Keratinocyte (primary cell): ENCODE data around the gene MGMT. TPM values are rescaled to one million over a fixed set of nuclear protein-coding genes. Genes with fewer than 3 reads are reported as not detected.

ENCODE experiments used
- DNase-seq: peaks from one replicate; pipeline ENCODE4 v3.0.0-alpha.2; 2011; ENCODE audit warnings: low read depth, missing footprints, low spot score
- FAIRE-seq: peaks from 2 replicates; lab custom pipeline; 2011; peaks lifted over from hg19 to GRCh38; lab: Jason Lieb, UNC
- H2AFZ ChIP-seq: 2 replicates; pipeline ENCODE4 v1.6.0; 2012; ENCODE audit warnings: low read length, control low read depth, inconsistent platforms; ENCODE audit not compliant: control insufficient read depth
- H3K27ac ChIP-seq: 2 replicates; pipeline ENCODE4 v1.5.1; 2011; ENCODE audit warnings: low read length; ENCODE audit not compliant: control insufficient read depth, insufficient read depth
- H3K27me3 ChIP-seq: 3 replicates; pipeline ENCODE4 v1.6.0; 2011; ENCODE audit warnings: low read length; ENCODE audit not compliant: control insufficient read depth, insufficient read depth; ENCODE audit errors: extremely low read depth
- H3K36me3 ChIP-seq, 2 experiments: 2 replicates in 1 of 2; 3 replicates in 1 of 2; pipeline ENCODE4 v1.5.1; 2011; ENCODE audit warnings: low read length in 2 of 2, mild to moderate bottlenecking in 1 of 2; ENCODE audit not compliant: control insufficient read depth in 2 of 2, insufficient read depth in 2 of 2; ENCODE audit errors: extremely low read depth in 1 of 2
- H3K4me1 ChIP-seq: 3 replicates; pipeline ENCODE4 v1.5.1; 2011; ENCODE audit warnings: low read length; ENCODE audit not compliant: control insufficient read depth, insufficient read depth; ENCODE audit errors: extremely low read depth
- H3K4me2 ChIP-seq: 3 replicates; pipeline ENCODE4 v1.6.0; 2011; ENCODE audit warnings: low read depth, low read length; ENCODE audit not compliant: control insufficient read depth, insufficient read depth; ENCODE audit errors: extremely low read depth
- H3K4me3 ChIP-seq, 3 experiments: fragments of 200-600 bp in 1 of 3; sonication (generic) in 1 of 3; 2 replicates in 2 of 3; 3 replicates in 1 of 3; pipeline ENCODE4 v1.5.1; 2011 to 2016; ENCODE audit warnings: low read length in 3 of 3, mild to moderate bottlenecking in 3 of 3, control low read depth in 2 of 3, inconsistent platforms in 1 of 3, low read depth in 1 of 3, mixed read lengths in 1 of 3, mixed run types in 1 of 3, moderate library complexity in 1 of 3; ENCODE audit not compliant: control insufficient read depth in 2 of 3, insufficient read depth in 2 of 3; ENCODE audit errors: extremely low read depth in 1 of 3
- H3K79me2 ChIP-seq: 2 replicates; pipeline ENCODE4 v1.6.0; 2012; ENCODE audit warnings: low read length; ENCODE audit not compliant: control insufficient read depth, insufficient read depth
- H3K9ac ChIP-seq: 3 replicates; pipeline ENCODE4 v1.6.0; 2011; ENCODE audit warnings: low read length; ENCODE audit not compliant: control insufficient read depth, insufficient read depth; ENCODE audit errors: extremely low read depth
- H3K9me1 ChIP-seq: 3 replicates; pipeline ENCODE4 v1.6.0; 2011; ENCODE audit warnings: low read length; ENCODE audit not compliant: control insufficient read depth, insufficient read depth; ENCODE audit errors: extremely low read depth
- H3K9me3 ChIP-seq: 2 replicates; pipeline ENCODE4 v1.5.1; 2012; ENCODE audit warnings: low read depth, low read length; ENCODE audit not compliant: control insufficient read depth
- H4K20me1 ChIP-seq: 3 replicates; pipeline ENCODE4 v1.6.0; 2011; ENCODE audit warnings: low read length; ENCODE audit not compliant: control insufficient read depth, insufficient read depth; ENCODE audit errors: extremely low read depth
- EZH2 ChIP-seq: IDR thresholded peaks from one replicate; pipeline ENCODE4 v1.6.1; 2012; ENCODE audit warnings: inconsistent platforms, mild to moderate bottlenecking, low read length, moderate library complexity
- dilution Hi-C: fragments of 300-500 bp; cut with MboI; formaldehyde crosslinking; loops from one replicate; pipeline ENCODE4 v1.7.0; 2020; ENCODE audit warnings: low sequenced_read_pairs; ENCODE audit not compliant: extremely low pct_ligation_motif_present
- polyA plus RNA-seq, 5 experiments: library from polyadenylated mRNA; depleted of rRNA in 3 of 5; stranded (reverse) in 3 of 5; stranded (forward) in 1 of 5; unstranded in 1 of 5; fragments of >200 nt; gene quantifications; 1 replicate in 1 of 5; 2 replicates in 3 of 5; 3 replicates in 1 of 5; pipeline versions ENCODE4 v1.2.1 to v1.2.3, GENCODE V29; 2011 to 2012; ENCODE audit warnings: missing spikeins in 2 of 5, low read depth in 1 of 5, low replicate concordance in 1 of 5
- TF ChIP-seq, protein P1 (sequence below), 3 experiments: IDR thresholded peaks in 1 of 3; conservative IDR thresholded peaks in 1 of 3; optimal IDR thresholded peaks in 1 of 3; 2 replicates in 2 of 3; 3 replicates in 1 of 3; pipeline versions ENCODE3 to v1.5.1; 2011; ENCODE audit warnings: low read length in 3 of 3, mild to moderate bottlenecking in 3 of 3, moderate library complexity in 2 of 3, control low read depth in 1 of 3, inconsistent platforms in 1 of 3; ENCODE audit not compliant: insufficient read depth in 2 of 3; ENCODE audit errors: extremely low read depth in 1 of 3

Gene MGMT
- polyA plus RNA-seq, 1 donor (not counting 4 experiments of a cell fraction or from before 2014, with no cell fraction given): 15.2 TPM

- dilution Hi-C loops: no loop called here
- no peaks in the 10 kb centered on the region for H3K36me3 ChIP-seq
- no peak for FAIRE-seq
These were observed 181.8 kb downstream of the MGMT start for GRCh38 chr10:129648856-129649255.

GRCh38 chr10:129652021-129652420, 185.0 kb downstream of the MGMT start:
- H3K4me1 ChIP-seq: no peaks in the 10 kb centered on the region
- TF ChIP-seq, protein P1, sequence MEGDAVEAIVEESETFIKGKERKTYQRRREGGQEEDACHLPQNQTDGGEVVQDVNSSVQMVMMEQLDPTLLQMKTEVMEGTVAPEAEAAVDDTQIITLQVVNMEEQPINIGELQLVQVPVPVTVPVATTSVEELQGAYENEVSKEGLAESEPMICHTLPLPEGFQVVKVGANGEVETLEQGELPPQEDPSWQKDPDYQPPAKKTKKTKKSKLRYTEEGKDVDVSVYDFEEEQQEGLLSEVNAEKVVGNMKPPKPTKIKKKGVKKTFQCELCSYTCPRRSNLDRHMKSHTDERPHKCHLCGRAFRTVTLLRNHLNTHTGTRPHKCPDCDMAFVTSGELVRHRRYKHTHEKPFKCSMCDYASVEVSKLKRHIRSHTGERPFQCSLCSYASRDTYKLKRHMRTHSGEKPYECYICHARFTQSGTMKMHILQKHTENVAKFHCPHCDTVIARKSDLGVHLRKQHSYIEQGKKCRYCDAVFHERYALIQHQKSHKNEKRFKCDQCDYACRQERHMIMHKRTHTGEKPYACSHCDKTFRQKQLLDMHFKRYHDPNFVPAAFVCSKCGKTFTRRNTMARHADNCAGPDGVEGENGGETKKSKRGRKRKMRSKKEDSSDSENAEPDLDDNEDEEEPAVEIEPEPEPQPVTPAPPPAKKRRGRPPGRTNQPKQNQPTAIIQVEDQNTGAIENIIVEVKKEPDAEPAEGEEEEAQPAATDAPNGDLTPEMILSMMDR (optimal IDR thresholded peaks at IDR 0.05 in 1 of 3, IDR thresholded peaks at IDR 0.05 in 1 of 3, conservative IDR thresholded peaks at IDR 0.05 in 1 of 3; ENCODE audit: extremely low read depth in 1 of 3, insufficient read depth in 2 of 3, low read length in 3 of 3): no peak
- no peak for TF ChIP-seq EZH2
- no peaks in the 10 kb centered on the region for H3K79me2 ChIP-seq
- H3K9me3 ChIP-seq: no peaks in the 10 kb centered on the region
- DNase-seq: no peak
- H3K9me1 ChIP-seq: no peaks in the 10 kb centered on the region
- no peaks in the 10 kb centered on the region for H3K27me3 ChIP-seq
- H3K27ac ChIP-seq: no peak overlapping the region
- no peaks in the 10 kb centered on the region for H3K36me3 ChIP-seq
- dilution Hi-C loops: no loop called here
- no peaks in the 10 kb centered on the region for H4K20me1 ChIP-seq
- FAIRE-seq: no peak
- no peak overlapping the region for H3K4me3 ChIP-seq
- no peak overlapping the region for H3K9ac ChIP-seq
- H2AFZ ChIP-seq: no peak overlapping the region
- no peak overlapping the region for H3K4me2 ChIP-seq

More at GRCh38 chr10:129648856-129649255, 181.8 kb downstream of the MGMT start:
- Histone ChIP-seq H3K9me1 (no peaks in the 10 kb centered on the region), H2AFZ (no peak overlapping the region), H3K9ac (no peak overlapping the region), H4K20me1 (no peaks in the 10 kb centered on the region), H3K4me1 (no peaks in the 10 kb centered on the region), H3K4me3 (no peak overlapping the region), H3K79me2 (no peaks in the 10 kb centered on the region), H3K27ac (no peak overlapping the region), H3K9me3 (no peaks in the 10 kb centered on the region), H3K4me2 (no peak overlapping the region), H3K27me3 (no peaks in the 10 kb centered on the region)
- no peak for DNase-seq
- TF ChIP-seq EZH2: no peak
- TF ChIP-seq, protein P1 (optimal IDR thresholded peaks at IDR 0.05 in 1 of 3, IDR thresholded peaks at IDR 0.05 in 1 of 3, conservative IDR thresholded peaks at IDR 0.05 in 1 of 3; ENCODE audit: extremely low read depth in 1 of 3, insufficient read depth in 2 of 3, low read length in 3 of 3): no peak
